Measurements from ENCODE around the gene SYNPR.

- TF ChIP-seq CTCF (conservative IDR thresholded peaks at IDR 0.05; ENCODE audit: low read depth, low read length) (no peak), EZH2 (IDR thresholded peaks at IDR 0.05; ENCODE audit: borderline replicate concordance, low read depth, low read length, poor library complexity, severe bottlenecking) (no peak)
Observed at GRCh38 chr3:63400246-63400860, 122.2 kb downstream of the SYNPR start.

All from A673 (cell line).